ENCODE measurements around the gene C12orf57. TPM values are rescaled to one million over a fixed set of nuclear protein-coding genes. Genes with fewer than 3 reads are reported as not detected.

Gene C12orf57
- total and polyA plus RNA-seq, 9 of the 15 experiments (the other 6 are each of a cell fraction or from before 2014, with no cell fraction given), result 26.7 to 191 (median 107) TPM

- no peak for TF ChIP-seq ZNF518B (CRISPR knock-in tag; IDR thresholded peaks at IDR 0.05)
- peak in 1 of 2 experiments; percentile 10; a peak in 1 of 4 replicates for TF ChIP-seq FOXK2 (conservative IDR thresholded peaks at IDR 0.05 in 1 of 2, IDR thresholded peaks at IDR 0.05 in 1 of 2; ENCODE audit: low read depth in 2 of 2)
- no peak for TF ChIP-seq YY1 (IDR thresholded peaks at IDR 0.05; ENCODE audit: borderline replicate concordance in 1 of 3, control insufficient read depth in 1 of 3, extremely low read depth in 1 of 3, insufficient read depth in 3 of 3, insufficient read length in 1 of 3, insufficient replicate concordance in 2 of 3, low read depth in 1 of 3, low read length in 2 of 3)
- no peak for TF ChIP-seq MCM3 (IDR thresholded peaks at IDR 0.05)
- TF ChIP-seq PBX2 (CRISPR knock-in tag; IDR thresholded peaks at IDR 0.05; ENCODE audit: low read depth), result 0 out of 2 replicates have a peak, but pooled peaks have one; percentile 21
- TF ChIP-seq PBX2 (tag; conservative IDR thresholded peaks at IDR 0.05; ENCODE audit: low read depth), result peak; percentile 83
- no peak for TF ChIP-seq E2F4 (CRISPR knock-in tag; IDR thresholded peaks at IDR 0.05; ENCODE audit: low read depth)
- TF ChIP-seq THRA (IDR thresholded peaks at IDR 0.05), result no peak
- no peak for TF ChIP-seq GMEB1 (CRISPR knock-in tag; IDR thresholded peaks at IDR 0.05)
- TF ChIP-seq HNRNPH1 (optimal IDR thresholded peaks at IDR 0.05; ENCODE audit: low read depth, low read length), result no peak
- TF ChIP-seq E2F8 (IDR thresholded peaks at IDR 0.05; ENCODE audit: low read depth, partially characterized antibody), result no peak
- no peak for TF ChIP-seq ZNF253 (CRISPR knock-in tag; conservative IDR thresholded peaks at IDR 0.05)
Measured at GRCh38 chr12:6943389-6943721, 467 bp upstream of the C12orf57 start (continued).
